ENCODE measurements around the gene UBTF.

The UBTF gene

GRCh38 chr17:44186307-44187130 is 33.0 kb downstream of the UBTF start, which contains the start of gene TMUB2 (continued):
- peak; percentile 42 for TF ChIP-seq PATZ1 (tag by site-specific recombination; IDR thresholded peaks at IDR 0.05)
- no peak for TF ChIP-seq ZBTB7A (tag by site-specific recombination; IDR thresholded peaks at IDR 0.05; ENCODE audit: low read depth)
- TF ChIP-seq ZBTB1 (tag by site-specific recombination; IDR thresholded peaks at IDR 0.05): no peak
- TF ChIP-seq ZNF175 (tag by site-specific recombination; IDR thresholded peaks at IDR 0.05): no peak
- no peak for TF ChIP-seq ZNF791 (tag by site-specific recombination; IDR thresholded peaks at IDR 0.05)
- peak; percentile 95 for TF ChIP-seq KLF8 (tag by site-specific recombination; IDR thresholded peaks at IDR 0.05)
- TF ChIP-seq ZNF112 (tag by site-specific recombination; IDR thresholded peaks at IDR 0.05): no peak
- 0 out of 2 replicates have a peak, but pooled peaks have one; percentile 59 for TF ChIP-seq YY1 (tag by site-specific recombination; IDR thresholded peaks at IDR 0.05)
- TF ChIP-seq ZNF366 (tag by site-specific recombination; conservative IDR thresholded peaks at IDR 0.05): peak; percentile 50; the same call in 1 of the 2 replicates
- TF ChIP-seq HIC1 (tag by site-specific recombination; IDR thresholded peaks at IDR 0.05): peak; percentile 100
- no peak for TF ChIP-seq ZNF843 (tag by site-specific recombination; IDR thresholded peaks at IDR 0.05)
- TF ChIP-seq ZNF792 (tag by site-specific recombination; IDR thresholded peaks at IDR 0.05): no peak
- TF ChIP-seq ZSCAN4 (tag by site-specific recombination; IDR thresholded peaks at IDR 0.05): no peak
- peak; percentile 65; the same call in 1 of the 2 replicates for TF ChIP-seq ZFP37 (tag by site-specific recombination; IDR thresholded peaks at IDR 0.05)
- no peak for TF ChIP-seq PBX3 (CRISPR knock-in tag; IDR thresholded peaks at IDR 0.05)
- TF ChIP-seq ZNF449 (tag by site-specific recombination; IDR thresholded peaks at IDR 0.05): peak; percentile 42; the same call in 1 of the 2 replicates
- no peak for TF ChIP-seq ZNF140 (tag by site-specific recombination; IDR thresholded peaks at IDR 0.05)
- no peak for TF ChIP-seq ZNF621 (tag by site-specific recombination; IDR thresholded peaks at IDR 0.05)
- TF ChIP-seq ZNF560 (tag by site-specific recombination; IDR thresholded peaks at IDR 0.05; ENCODE audit: borderline replicate concordance): no peak
- TF ChIP-seq ZSCAN5A (tag by site-specific recombination; IDR thresholded peaks at IDR 0.05): no peak
- TF ChIP-seq PRDM6 (tag by site-specific recombination; IDR thresholded peaks at IDR 0.05): no peak
- TF ChIP-seq HOXD13 (CRISPR knock-in tag; IDR thresholded peaks at IDR 0.05; ENCODE audit: borderline replicate concordance): no peak
- 0 out of 2 replicates have a peak, but pooled peaks have one; percentile 41 for TF ChIP-seq ZBTB10 (tag by site-specific recombination; IDR thresholded peaks at IDR 0.05)
- TF ChIP-seq KLF9 (tag by site-specific recombination; IDR thresholded peaks at IDR 0.05; ENCODE audit: low read depth): peak; percentile 89

Data from HEK293 (cell line).